HG03108 (cell line): ENCODE data around the gene CCDC180.
"Not testable (repeated sequence)": the region's sequence is repeated elsewhere in the genome, so short reads cannot be mapped to it uniquely, and the experiment has no call there.

Source experiments
- ATAC-seq: cut with Tn5 transposase; IDR thresholded peaks from one replicate; pipeline ENCODE4 v1.9.1; 2021; ENCODE audit warnings: moderate library complexity; ENCODE audit not compliant: unreplicated experiment

CCDC180 gene

DNA sequence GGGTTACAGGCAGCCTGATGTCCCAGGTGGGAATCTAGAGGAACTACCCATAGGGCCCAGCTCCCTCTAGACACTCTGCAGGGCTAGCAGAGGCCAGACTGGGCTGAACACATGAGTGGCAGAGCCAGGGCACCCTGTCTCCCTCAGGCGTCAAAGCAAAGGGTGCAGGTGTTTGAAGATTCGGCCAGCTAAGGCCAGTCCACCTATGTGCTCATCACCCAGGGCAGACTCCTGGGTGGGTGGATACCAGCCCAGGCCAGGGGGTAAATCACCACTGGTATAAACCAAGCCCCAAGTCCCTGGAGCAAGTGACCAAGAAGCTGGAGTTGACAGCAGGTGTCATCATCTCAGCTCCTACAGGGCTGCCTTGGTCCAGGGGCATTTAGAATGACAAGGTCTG is 3.4 kb downstream of the CCDC180 start:
- ATAC-seq, result no peak

DNA sequence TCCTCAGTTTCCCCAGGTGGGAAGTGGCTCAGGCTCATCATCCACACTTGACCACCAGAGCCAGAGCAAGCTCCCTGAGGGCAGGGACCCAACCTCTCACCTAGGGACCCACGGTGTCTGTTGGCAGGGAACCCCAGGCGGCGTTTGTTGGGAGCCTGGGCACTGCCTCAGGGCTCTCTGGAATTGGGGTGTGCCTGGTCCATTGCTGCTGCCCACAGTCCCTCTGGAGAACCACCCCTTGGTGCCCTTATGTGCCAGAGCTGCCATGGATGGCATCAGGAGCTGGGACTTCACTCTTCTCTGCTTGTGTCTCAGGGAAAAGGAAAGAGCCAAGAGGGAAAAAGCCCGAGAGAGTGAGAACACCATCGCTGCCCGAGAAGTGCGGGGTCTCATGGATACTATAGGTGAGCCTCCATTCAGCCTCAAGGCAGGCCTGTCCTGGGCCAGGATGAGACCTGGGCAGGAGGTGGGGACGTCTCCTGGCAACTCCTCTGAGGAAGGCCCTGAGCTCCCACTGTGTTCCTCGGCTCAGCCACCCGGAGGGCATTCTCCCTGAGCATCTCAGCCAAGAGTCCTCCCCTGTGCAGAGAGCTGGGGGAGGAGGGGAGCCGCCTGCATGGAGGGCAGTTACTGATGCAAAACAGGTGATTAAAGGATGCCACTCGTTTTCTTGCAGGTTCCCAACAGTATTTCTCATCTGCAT is 4.5 kb downstream of the CCDC180 start:
- ATAC-seq, result no peak

- ATAC-seq, result no peak
Observed at GRCh38 chr9:97312556-97312955, 5.1 kb downstream of the CCDC180 start.

GRCh38 chr9:97313243-97313642 is 5.8 kb downstream of the CCDC180 start:
- ATAC-seq, result no peak

GRCh38 chr9:97313746-97314145 is 6.3 kb downstream of the CCDC180 start:
- ATAC-seq, result no peak

GRCh38 chr9:97314503-97314902 is 7.0 kb downstream of the CCDC180 start:
- ATAC-seq, result no peak

GRCh38 chr9:97315550-97315949 is 8.1 kb downstream of the CCDC180 start:
- ATAC-seq, result no peak

GRCh38 chr9:97316904-97317303 is 9.4 kb downstream of the CCDC180 start:
- ATAC-seq, result no peak

- no peak for ATAC-seq
Observed at GRCh38 chr9:97318433-97318832, 11.0 kb downstream of the CCDC180 start.

DNA sequence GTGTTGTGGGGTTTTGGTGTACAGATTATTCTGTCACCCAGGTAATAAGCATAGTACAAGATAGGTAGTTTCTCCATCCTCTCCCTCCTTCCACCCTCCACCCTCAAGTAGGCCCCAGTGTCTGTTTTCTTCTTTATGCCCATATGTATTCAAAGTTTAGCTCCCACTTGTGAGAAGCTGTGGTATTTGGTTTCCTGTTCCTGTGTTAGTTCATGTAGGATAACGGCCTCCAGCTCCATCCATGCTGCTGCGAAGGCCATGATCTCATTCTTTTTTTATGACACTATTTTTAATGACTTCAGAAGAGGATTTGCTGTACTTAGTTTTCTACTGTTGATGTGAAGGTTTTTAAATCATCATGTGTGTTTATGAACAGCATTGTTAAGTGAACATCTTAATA is 11.9 kb downstream of the CCDC180 start:
- ATAC-seq, result no peak

DNA sequence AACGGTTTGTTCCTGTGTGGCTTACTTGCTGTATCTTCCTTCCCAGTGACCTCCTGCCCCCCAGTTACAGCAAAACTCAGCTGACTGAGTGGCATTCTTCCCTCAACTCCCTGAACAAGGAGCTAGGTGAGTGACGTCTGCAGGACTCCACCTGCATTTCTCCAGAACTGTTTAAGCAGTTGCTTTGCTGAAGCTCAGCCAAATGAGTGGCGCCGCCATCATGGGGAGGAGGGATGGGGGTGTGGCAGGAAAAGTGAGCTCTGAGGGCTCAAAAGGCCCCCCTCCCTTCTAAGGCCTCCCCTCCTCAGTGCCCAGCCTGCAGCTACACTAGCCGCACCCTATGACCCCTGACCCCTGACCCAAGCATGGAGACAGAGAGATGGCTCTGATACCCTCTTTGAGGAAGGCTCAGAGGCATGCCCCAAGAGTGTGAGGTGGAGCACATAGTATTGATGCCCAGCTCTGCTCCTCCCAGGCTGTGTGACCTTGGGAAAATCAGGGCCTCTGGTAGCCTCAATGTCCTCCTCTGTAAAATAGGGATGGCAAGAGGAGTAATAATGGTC is 12.7 kb downstream of the CCDC180 start:
- ATAC-seq, result no peak

- ATAC-seq, result no peak
Observed at GRCh38 chr9:97321251-97321650, 13.8 kb downstream of the CCDC180 start.

DNA sequence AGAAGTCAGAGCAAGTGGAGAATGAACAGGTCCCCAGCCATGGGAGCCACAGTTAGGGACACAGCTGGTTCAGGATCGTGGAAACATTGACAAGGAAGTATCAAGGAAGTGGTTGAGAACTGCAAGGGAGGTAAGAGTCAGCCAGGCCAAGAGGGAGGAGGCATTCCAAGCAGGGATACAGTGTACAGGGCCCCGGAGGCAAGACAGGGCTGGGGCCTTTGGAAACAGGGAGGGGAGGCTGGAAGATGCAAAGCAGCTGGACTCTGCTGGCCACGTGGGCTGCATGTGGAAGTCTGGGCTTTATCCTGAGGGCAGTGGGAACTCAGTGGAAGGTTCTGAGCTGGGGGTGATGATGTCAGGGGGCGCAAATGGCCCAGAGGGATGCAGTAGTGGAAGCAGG is 14.2 kb downstream of the CCDC180 start:
- no peak for ATAC-seq

GRCh38 chr9:97322105-97322504 is 14.6 kb downstream of the CCDC180 start:
- no peak for ATAC-seq

DNA sequence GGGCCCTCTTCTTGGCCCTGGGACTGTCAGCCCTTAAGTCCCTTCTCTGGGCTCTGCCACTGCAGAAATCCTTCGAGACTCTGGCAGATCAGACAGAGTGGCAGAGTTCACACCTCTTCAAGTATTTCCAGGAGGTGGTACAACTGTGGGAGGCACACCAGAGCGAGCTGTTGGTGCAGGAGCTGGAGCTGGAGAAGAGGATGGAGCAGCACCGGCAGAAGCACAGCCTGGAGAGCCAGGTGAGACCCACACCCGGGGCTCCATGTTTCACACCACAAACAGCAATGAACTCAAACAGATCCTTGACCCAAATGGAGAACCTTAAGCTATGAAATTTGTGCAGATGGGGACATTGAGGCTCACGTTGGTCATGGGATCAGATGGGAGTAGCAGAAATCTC is 17.5 kb downstream of the CCDC180 start:
- ATAC-seq, result no peak

- no peak for ATAC-seq
Observed at GRCh38 chr9:97327562-97327961, 20.1 kb downstream of the CCDC180 start.

- ATAC-seq, result no peak
Observed at GRCh38 chr9:97332993-97333392, 25.5 kb downstream of the CCDC180 start.

- ATAC-seq, result not testable (repeated sequence)
Observed at GRCh38 chr9:97335622-97336021, 28.2 kb downstream of the CCDC180 start.

GRCh38 chr9:97348871-97349270 is 41.4 kb downstream of the CCDC180 start:
- no peak for ATAC-seq

DNA sequence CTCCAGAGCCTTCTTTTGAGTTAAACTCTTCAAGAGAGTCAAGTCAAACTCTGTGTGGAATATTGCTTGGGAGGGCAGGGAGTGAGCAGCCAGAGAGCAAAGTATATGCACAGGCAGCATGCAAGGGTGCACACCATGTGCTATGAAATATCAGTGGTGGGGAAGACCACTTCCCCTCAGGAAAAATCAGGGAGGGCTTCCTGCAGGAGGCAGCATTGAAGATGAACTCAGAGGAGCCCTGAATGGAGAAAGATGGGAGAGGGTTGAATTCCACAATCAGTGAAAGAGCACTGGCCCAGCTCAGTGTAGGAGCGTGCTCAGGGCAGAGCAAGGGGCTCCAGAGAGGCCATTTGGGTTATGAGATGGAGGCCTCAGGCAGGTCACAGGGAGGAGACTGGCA is 41.9 kb downstream of the CCDC180 start:
- ATAC-seq, result no peak

GRCh38 chr9:97354637-97355036 is 47.2 kb downstream of the CCDC180 start:
- no peak for ATAC-seq

GRCh38 chr9:97357056-97357455 is 49.6 kb downstream of the CCDC180 start:
- ATAC-seq, result no peak
